ENCODE data around the gene ACTR3C.

ACTR3C gene

GRCh38 chr7:150329331-150330120 lies 6.2 kb upstream of the ACTR3C start:
- CTCF ChIA-PET: no interaction called here
- H3K4me3 ChIP-seq (ENCODE audit: low read depth, low read length): no peak overlapping the region
- DNase-seq (ENCODE audit: low read depth, low spot score): no peak
- TF ChIP-seq CTCF (IDR thresholded peaks at IDR 0.05; ENCODE audit: insufficient read depth, low read length, missing control alignments): no peak
- POLR2A ChIA-PET: no interaction called here

DNA sequence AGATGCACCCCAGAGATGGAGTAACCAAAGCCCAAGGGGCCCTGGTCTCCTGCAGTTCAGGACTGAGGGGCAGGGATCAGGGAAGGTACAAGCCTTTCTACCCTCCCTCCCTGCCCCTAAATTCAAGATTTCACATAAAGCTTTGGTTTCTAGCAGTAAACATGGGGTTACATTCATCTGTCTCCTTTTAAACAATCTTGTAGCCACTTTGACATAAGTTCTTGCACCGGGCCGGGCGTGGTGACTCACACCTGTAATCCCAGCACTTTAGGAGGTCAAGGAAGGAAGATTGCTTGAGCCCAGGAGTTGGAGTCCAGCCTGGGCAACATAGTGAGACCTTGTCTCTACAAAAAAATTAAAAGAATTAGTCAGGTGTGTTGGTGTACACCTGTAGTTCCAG lies 4.0 kb upstream of the ACTR3C start:
- DNase-seq (ENCODE audit: low read depth, low spot score): no peak
- POLR2A ChIA-PET: no interaction called here
- TF ChIP-seq CTCF (IDR thresholded peaks at IDR 0.05; ENCODE audit: insufficient read depth, low read length, missing control alignments): no peak
- CTCF ChIA-PET: no interaction called here
- no peak overlapping the region for H3K4me3 ChIP-seq (ENCODE audit: low read depth, low read length)

GRCh38 chr7:150326657-150327268 lies 3.4 kb upstream of the ACTR3C start:
- ChIA-PET CTCF (no interaction called here), POLR2A (no interaction called here)
- DNase-seq (ENCODE audit: low read depth, low spot score): no peak
- TF ChIP-seq CTCF (IDR thresholded peaks at IDR 0.05; ENCODE audit: insufficient read depth, low read length, missing control alignments): no peak
- no peak overlapping the region for H3K4me3 ChIP-seq (ENCODE audit: low read depth, low read length)

- H3K4me3 ChIP-seq (ENCODE audit: low read depth, low read length): no peak overlapping the region
- ChIA-PET CTCF (no interaction called here), POLR2A (no interaction called here)
- no peak for TF ChIP-seq CTCF (IDR thresholded peaks at IDR 0.05; ENCODE audit: insufficient read depth, low read length, missing control alignments)
- no peak for DNase-seq (ENCODE audit: low read depth, low spot score)
Observed at GRCh38 chr7:150325901-150326300, 2.6 kb upstream of the ACTR3C start.

DNA sequence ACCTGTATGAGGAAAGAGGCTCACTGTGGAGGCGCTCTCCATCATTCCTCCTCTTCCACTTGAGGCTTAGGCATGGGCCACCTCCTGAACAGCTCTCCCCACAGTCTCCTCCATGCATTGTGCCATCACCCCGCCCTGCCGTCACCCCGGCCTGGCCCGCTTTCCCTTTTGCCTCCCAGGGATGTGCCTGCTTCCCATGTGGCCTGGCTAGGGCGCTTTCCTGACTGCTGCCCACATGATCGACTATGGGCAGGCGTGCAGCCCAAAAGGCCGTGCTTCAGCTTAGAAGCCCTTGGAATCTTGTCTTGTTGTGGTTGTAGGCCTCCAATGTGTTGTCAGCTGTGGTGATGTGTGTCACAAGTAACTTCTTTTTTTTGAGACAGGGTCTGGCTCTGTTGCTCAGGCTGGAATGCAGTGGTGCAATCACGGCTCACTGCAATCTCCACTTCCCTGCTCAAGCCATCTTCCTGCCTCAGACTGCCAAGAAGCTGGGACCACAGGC lies 1.8 kb upstream of the ACTR3C start:
- POLR2A ChIA-PET: no interaction called here
- no peak overlapping the region for H3K4me3 ChIP-seq (ENCODE audit: low read depth, low read length)
- CTCF ChIA-PET: no interaction called here
- DNase-seq (ENCODE audit: low read depth, low spot score): no peak
- no peak for TF ChIP-seq CTCF (IDR thresholded peaks at IDR 0.05; ENCODE audit: insufficient read depth, low read length, missing control alignments)

GRCh38 chr7:150324373-150324961 lies 1.1 kb upstream of the ACTR3C start:
- CTCF ChIA-PET: no interaction called here
- DNase-seq (ENCODE audit: low read depth, low spot score): no peak
- no peak for TF ChIP-seq CTCF (IDR thresholded peaks at IDR 0.05; ENCODE audit: insufficient read depth, low read length, missing control alignments)
- no peak overlapping the region for H3K4me3 ChIP-seq (ENCODE audit: low read depth, low read length)
- POLR2A ChIA-PET: no interaction called here
